Left ventricle myocardium superior (tissue), 1 donor: Measurements from ENCODE around the gene GAL. TPM values are rescaled to one million over a fixed set of nuclear protein-coding genes. Genes with fewer than 3 reads are reported as not detected.
A peak's percentile ranks its signal among the peaks of the same experiment; 100 is the strongest.

Source experiments
- ATAC-seq: fragments of 200-7000 bp; cut with Tn5 transposase; one replicate; pipeline ENCODE4 v1.9.1; 2020; ENCODE audit warnings: mild to moderate bottlenecking, moderate library complexity
- DNase-seq: peaks from one replicate; pipeline ENCODE4 v3.0.0-alpha.2; 2020
- intact Hi-C: fragments of 100-400 bp; cut with micrococcal nuclease; formaldehyde crosslinking; loops from one replicate; pipeline ENCODE4 v1.11.0; 2022
- total RNA-seq: library from RNA; stranded (reverse); fragmentation: NEBNext Ultra II Directional; extraction: Animal tissue kit (Norgen Biotek cat#: 25700); gene quantifications from one replicate; pipeline ENCODE4 v1.2.1, GENCODE V29; 2021
- donor health status: DM: no; HTN: yes; CAD: no; lungs with severe emphysema.

The GAL gene
- total RNA-seq, 1 donor from 2014 or later = not detected

- intact Hi-C loops = no loop called here
- ATAC-seq = no peak
- no peak for DNase-seq
Measured at GRCh38 chr11:68673991-68674390, 10.4 kb upstream of the GAL start.

DNA sequence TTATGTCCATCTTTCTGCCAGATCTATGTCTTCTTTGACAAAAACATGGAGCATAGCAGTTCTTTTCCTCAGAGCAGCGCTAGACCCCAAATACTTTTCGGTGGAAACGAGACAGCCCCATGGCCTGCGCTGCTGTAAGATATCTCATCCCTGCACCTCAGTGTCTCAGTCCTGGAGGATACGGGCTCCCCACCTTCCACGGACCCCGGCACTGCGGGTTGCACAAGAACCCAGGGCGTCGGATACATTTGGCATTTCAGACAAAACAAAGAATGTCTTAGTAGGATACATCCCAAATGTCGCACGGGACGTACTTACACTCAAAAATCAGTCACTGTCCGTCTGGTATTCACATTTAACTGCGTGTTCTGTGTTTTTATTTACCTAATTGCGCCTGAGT is 9.9 kb upstream of the GAL start:
- DNase-seq (no peak), ATAC-seq (no peak)
- intact Hi-C loops = no loop called here

DNA sequence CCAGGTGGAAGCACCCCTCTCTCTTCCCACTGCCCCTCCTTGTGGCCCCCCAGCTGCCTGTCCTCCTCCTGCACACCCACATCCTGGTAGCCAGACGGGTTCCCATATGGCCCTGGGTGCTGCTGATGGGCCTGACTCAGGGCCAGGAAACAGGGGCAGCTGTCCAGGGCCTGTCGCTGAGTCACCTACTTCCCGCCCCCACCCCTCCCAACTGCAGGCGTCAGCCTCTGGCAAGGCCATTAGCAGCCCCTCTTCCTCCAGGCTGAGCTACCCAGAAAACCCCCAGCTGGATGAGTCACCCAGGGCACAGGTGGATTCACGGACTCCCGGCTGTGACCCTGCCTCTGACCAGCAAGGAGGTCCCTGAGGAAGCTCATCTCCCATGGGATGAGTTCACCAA is 6.9 kb upstream of the GAL start:
- DNase-seq = peak; percentile 49
- ATAC-seq = peak; percentile 76
- intact Hi-C loops = no loop called here

DNA sequence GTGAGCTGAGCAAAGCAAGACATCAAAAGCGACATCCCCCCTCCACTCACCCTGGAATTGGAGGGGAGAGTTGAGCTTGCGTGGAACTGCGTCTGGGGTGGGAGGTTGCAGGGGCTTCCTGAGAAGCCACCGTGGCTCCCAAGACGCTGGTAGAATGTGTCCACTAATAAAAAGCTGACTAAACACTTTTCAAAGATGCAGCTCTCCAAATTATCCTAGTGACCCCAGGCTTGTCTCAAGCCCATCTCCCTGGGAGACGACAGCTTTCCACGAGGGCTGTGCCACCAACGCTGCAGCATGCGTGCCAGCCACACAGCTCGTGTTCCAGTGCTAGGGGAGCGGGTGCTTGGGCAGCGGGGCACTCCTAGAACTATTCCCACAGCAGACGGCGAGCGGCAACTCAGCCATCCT is 6.3 kb upstream of the GAL start:
- ATAC-seq (no peak), DNase-seq (no peak)
- intact Hi-C loops = no loop called here

DNA sequence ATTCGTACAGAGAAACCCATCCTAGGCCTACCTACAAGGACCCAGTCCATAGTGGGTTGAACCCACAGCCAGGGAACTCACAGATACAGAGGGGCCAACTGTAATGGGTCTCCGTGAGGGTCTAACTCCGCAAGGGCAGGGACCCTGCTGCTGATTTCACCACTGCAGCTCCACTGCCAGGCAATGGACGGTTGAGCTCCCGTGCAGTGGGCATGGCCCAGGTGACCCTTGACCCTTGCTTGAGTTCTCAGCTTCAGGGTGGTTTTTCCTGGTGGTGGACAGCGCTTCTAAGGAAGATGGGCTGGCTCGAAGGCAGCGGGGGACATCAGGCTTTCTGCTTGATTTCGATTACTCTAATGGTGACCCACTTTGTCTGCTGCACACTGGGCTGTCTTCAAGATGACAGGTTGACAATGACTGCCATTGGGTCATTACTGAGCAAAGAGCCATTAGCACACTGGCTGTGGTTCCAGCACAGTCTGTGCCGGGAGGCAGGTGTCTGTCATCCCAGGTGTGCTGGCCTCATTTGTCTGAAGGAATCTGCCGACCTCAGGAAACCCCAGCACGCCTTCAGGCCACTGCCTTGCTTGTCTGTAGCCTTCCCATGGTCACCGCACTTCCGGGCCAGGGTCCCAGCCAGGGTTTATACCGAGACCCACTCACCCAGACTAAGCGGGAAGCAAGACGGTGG is 3.7 kb upstream of the GAL start:
- DNase-seq = no peak

DNA sequence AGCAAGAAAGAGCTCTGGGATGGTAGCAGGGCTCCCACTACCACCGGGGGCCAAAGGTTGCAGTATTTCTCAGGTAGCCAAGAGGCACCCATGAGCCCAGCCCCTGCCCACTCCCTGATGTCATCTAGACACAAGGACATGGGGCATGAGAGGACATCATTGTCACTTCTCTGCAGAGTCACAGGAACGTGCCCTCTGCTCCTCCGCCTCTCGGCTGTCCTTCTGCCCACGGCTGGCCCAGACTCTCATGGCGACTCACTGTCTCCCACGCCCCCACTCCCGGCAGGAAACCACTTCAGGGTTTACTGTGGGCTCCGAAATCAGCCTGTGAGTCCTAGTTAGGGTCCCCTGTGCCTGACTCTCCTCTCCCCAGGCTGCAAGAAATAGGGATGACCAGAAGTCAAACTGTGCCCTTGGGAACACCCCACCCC is 1.8 kb upstream of the GAL start:
- intact Hi-C loops = no loop called here

More for the DNA sequence above, 3.7 kb upstream of the GAL start:
- intact Hi-C loops = no loop called here
- no peak for ATAC-seq

DNA sequence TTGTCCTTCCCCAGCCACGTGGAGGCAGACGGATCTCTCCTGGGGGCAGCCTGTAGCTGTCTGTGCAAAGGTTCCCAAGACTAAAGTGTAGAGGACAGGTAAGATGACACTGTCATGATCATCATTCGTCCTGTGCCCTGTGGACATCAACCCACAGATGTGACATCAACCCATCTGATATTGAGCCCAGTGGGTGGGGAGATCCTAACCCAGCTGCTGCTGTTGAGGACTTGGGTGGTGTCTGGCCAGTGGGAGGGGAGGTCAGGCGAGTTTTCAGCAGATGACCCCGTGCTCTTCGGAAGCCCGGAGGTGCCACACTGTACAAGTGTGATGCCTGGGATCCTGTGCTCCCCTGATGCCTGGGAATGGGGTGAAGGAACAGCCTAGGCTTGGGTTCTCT is 1.2 kb upstream of the GAL start:
- DNase-seq (no peak), ATAC-seq (no peak)
- intact Hi-C loops = no loop called here

More for the DNA sequence above, 1.8 kb upstream of the GAL start:
- DNase-seq = no peak
- no peak for ATAC-seq

GRCh38 chr11:68683536-68684384 is 584 bp upstream of the GAL start:
- ATAC-seq (no peak), DNase-seq (no peak)
- intact Hi-C loops = no loop called here

DNA sequence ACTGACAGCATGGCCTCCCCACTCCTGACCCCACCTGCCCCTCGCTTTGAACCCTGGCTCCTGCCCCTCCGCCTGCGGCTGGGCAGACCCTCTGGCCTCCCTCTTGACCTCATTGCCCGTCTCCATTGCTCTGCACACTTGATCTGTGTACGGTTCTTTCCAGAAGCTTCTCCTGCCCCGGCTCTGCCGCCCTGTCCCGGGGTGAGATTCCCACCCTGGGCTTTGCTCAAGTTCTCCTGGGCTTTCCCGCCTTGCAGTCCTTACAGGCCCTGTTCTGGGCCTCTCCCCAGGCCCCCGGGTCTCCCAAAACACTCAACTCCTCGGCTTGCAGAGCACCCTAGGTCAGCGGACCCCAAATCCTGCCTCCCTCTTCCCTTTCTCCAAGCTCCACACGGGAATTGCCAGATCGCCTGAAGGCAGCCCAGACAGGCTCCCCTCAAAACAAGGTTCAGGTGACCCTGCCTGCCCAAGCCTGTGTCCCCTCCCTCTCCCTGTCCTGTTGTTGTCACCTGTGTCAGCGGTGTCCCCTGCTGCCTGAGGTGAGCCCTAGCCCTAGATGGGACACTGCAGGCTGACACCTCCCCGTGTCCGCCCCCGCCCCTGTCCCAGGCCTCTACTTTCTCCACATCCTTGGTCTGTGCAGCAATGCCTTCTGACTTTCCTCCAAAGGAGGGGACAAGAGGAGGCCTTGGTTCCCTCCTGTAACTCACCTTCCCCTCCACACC is 1.5 kb downstream of the GAL start:
- ATAC-seq (no peak), DNase-seq (no peak)
- intact Hi-C loops = no loop called here

GRCh38 chr11:68686486-68686885 is 2.1 kb downstream of the GAL start:
- no peak for DNase-seq
- intact Hi-C loops = no loop called here
- ATAC-seq = no peak

- intact Hi-C loops = no loop called here
- DNase-seq (no peak), ATAC-seq (no peak)
Measured at GRCh38 chr11:68687311-68687710, 3.0 kb downstream of the GAL start.

GRCh38 chr11:68687986-68688385 is 3.6 kb downstream of the GAL start:
- ATAC-seq = no peak
- intact Hi-C loops = no loop called here
- DNase-seq = no peak

DNA sequence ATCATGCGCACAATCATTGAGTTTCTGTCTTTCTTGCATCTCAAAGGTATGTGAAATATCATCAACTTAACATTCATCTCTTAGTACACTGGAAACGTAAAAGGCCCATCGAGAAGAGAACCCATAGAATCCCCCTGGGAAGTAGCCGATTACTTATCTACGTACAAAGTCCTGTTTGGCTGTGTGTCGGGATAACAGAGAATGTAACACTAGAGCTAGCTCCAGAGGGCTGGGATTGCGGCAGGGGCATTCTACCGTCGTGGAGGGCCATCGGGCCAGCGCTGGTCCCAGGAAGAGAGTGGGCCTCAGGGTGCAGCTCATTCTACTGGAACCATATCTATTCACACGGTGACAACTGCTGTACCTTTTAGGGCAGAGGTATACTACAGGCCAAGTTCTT is 4.5 kb downstream of the GAL start:
- no peak for ATAC-seq
- DNase-seq = no peak
- intact Hi-C loops = no loop called here

GRCh38 chr11:68689737-68690625 is 5.6 kb downstream of the GAL start:
- intact Hi-C loops = no loop called here
- DNase-seq (no peak), ATAC-seq (no peak)

DNA sequence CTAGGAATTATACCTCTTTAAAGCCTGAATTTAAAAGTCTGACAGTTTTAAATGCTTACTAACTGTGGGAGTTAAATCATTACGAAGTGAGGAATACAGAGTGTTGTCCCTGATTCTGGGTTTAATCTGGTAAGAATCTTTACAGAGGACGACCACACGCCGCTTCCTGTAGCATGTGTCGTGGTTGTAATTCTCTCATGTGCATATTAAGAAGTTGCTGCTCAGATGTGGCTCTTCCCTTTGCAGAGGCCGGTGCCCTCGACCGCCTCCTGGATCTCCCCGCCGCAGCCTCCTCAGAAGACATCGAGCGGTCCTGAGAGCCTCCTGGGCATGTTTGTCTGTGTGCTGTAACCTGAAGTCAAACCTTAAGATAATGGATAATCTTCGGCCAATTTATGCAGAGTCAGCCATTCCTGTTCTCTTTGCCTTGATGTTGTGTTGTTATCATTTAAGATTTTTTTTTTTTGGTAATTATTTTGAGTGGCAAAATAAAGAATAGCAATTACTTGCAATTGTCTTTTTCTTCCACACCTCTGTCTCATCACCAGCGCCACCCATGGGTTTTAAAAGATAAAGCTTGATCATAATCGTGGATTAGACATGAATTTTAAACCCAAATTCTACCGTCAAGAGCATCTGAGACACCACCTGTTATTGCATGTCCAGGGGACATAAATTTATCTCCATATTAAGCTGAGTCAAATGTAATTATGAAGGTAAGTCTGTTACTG is 6.5 kb downstream of the GAL start:
- ATAC-seq = no peak
- intact Hi-C loops = no loop called here

DNA sequence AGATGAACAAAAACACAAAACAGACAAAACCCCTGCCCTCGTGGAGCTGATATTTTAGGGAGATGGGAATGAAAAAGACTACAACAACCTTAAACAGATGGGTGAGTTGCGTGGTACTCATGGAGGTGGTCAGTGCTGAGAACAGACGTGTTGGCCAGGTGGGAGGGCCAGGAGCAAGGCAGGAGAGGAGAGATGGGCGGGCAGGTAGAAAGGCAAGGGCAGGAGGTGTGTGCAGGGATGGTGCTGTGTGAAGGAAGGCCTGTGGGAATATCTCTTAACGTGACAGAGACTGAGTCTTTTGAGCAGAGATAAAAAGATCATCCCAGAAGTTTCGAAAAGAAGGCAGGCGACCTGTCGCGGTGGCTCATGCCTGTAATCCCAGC is 7.0 kb downstream of the GAL start:
- intact Hi-C loops = no loop called here
- DNase-seq (no peak), ATAC-seq (no peak)

More for the DNA sequence above, 6.5 kb downstream of the GAL start:
- DNase-seq = no peak

DNA sequence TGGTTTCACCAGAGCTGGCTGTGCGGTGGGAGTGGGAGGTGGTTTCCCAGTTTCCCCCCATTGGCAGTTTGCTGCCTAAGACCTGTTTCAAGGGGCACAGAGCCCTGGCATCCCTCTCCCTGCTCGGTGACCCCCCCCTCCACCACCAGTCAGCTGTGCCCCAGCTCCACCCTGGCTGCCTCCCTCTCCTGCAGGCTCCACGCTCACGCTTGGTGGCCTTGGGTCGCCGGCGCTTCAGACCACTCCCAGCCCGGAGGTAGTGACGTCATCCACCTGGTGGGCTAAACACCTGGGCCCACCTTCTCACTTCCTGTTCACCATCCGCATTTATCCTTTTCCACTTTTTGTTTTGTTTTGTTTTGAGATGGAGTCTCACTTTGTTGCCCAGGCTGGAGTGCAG is 7.8 kb downstream of the GAL start:
- ATAC-seq = no peak
- intact Hi-C loops = no loop called here
- no peak for DNase-seq

DNA sequence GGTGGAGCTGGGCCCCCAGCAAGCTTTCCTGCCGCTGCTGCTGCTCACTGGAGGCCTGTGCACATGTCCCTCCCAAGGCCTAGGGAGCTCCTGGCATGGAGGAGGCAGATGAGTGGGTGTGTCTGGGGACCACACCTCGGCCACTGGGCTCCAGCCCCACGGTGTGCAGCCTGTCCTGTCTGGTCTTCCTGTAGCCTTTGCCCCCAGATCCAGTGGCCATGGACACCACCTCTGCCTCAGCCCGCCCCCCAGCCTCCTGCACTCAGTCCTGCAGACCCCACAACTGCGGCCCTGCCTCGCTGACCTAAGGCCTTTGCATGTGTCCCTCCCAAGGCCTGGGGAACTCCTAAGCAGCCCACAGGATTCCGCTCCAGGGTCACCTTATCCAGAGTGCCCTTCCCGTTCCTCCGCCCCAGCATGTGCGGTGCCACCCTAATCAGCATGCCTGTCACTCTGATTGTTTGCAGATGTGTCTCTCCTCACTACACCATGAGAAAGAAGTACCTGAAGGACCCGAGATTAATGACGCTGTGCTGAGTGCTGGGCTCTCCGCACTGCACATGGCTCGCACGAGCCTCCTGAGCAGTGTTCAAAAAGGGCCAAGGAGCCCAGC is 8.6 kb downstream of the GAL start:
- DNase-seq (no peak), ATAC-seq (no peak)
- intact Hi-C loops = no loop called here
